NCI-H526 treated with DMSO at 0.1 percent for 48 hours (cell line): ENCODE measurements around the gene TRIOBP.
"Not testable (repeated sequence)": the region's sequence is repeated elsewhere in the genome, so short reads cannot be mapped to it uniquely, and the experiment has no call there.

Experiments
- DNase-seq: peaks from one replicate; lab custom pipeline; 2025; lab: John Stamatoyannopoulos, UW

Gene TRIOBP

DNA sequence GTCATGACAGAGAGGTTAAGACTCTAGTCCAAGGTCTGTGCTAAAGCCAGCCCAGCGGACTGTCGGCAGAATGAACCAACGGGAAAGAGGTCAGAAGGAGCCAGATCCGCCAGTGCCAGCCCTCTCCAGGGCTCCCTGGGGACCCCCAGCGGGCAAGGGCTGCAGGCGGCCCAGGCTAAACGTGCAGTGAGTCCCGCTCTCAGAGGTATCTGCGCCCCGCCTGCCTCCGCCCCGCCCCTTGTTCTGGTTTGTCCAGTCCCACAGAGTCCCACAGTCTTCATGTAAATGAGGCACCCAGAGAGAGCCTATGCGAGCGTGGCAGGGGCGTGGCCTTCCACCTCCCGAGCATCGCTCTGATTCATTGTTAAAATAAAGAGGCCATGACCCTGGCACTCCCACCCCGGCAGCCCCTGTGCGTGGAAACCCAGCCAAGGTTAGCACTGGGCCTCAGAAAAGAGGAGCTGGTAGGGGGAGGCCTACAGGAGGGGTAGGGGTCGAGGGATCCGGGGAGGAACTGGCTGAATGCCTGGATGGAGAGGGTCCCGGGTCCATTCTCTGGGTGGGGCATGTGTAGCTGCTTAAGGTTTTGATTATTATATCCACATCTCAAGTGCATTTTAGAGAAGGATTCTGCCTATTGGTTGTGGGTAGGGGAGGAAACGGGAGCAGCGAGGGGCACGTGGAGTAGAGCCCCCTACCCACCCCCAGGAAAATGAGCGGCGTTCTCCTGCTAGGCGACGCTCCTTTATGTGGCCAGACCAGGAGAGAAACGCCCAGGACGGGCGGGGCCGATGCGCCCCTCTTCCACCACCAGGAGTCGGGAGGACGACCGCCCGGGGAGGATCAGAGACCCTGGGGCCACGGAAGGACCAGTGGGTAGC is at the start of gene TRIOBP:
Gene TRIOBP (plus strand): TSS at position 392 of the 881 bp plus-strand sequence. CDS start 4,318 bp downstream, outside the sequence.
- DNase-seq, result peak; percentile 91

DNA sequence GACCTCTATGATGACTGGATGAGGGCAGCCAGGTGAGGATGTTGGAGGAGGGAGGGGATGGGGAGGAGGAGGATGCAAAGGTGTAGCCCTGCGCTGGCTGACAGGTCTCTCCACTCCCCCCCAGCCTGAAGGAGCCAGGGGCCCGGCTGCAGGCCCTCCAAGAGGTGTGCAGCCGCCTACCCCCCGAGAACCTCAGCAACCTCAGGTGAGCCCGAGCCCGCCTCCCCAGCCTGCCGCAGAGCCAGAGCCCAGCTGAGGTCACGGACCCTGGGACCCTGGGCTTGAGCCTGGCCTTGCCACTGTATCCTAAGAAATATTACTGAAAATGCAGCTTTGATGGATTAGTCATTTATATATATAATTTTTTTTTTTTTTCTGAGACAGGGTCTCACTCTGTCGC is 49.5 kb upstream of the TRIOBP start:
- DNase-seq, result no peak

GRCh38 chr22:37647928-37648327 is 48.9 kb upstream of the TRIOBP start:
- no peak for DNase-seq

DNA sequence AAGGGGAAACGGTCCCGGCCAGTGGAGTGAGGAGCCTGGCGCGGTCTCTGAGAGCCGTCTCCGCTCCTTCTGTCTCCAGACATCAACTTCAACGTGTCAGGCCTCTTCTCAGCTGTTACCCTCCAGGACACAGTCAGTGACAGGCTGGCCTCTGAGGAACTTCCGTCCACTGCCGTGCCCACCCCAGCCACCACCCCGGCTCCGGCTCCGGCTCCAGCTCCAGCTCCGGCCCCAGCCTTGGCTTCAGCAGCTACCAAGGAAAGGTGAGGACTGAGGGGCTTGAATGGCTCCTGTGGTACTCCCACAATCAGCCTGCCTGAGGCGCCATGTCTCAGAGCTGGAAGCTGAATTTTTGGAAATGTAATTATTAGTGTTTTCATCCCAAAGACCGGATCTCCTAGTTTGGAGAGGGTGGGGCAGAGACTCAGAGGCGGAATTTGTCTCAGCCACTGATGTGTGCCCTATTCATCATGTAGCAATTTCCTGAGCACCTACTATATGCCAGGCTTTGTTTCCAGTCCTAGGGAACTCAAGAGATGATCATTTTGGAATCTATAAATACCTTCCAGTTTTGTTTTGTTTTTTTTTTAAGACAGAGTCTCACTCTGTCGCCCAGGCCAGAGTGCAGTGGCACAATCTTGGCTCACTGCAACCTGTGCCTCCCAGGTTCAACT is 46.2 kb upstream of the TRIOBP start:
- DNase-seq, result no peak

GRCh38 chr22:37654563-37655251 is 42.1 kb upstream of the TRIOBP start:
- DNase-seq, result no peak

DNA sequence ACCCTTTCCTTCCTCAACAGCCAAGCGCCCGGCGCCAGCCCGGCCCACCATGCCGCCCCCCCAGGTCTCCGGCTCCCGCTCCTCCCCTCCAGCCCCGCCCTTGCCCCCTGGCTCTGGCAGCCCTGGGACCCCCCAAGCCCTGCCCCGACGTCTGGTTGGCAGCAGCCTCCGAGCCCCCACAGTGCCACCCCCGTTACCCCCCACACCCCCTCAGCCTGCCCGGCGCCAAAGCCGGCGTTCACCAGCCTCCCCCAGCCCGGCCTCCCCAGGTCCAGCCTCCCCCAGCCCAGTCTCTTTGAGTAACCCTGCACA is 41.6 kb upstream of the TRIOBP start:
- DNase-seq, result no peak

DNA sequence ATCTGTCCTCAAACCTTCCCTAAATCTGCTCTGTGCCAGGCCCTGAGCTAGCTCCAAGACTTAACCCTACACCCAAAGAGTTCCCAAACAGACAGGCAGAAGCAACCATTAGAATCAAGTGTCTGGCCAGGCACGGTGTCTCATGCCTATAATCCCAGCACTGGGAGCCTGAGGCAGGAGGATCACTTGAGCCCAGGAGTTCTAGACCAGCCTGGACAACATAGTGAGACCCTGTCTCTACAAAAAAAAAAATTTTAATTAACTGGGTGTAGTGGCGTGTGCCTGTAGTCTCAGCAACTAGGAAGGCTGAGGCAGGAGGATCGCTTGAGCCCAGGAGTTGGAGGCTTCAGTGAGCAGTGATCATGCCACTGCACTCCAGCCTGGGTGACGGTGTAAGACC is 40.3 kb upstream of the TRIOBP start:
- not testable (repeated sequence) for DNase-seq

DNA sequence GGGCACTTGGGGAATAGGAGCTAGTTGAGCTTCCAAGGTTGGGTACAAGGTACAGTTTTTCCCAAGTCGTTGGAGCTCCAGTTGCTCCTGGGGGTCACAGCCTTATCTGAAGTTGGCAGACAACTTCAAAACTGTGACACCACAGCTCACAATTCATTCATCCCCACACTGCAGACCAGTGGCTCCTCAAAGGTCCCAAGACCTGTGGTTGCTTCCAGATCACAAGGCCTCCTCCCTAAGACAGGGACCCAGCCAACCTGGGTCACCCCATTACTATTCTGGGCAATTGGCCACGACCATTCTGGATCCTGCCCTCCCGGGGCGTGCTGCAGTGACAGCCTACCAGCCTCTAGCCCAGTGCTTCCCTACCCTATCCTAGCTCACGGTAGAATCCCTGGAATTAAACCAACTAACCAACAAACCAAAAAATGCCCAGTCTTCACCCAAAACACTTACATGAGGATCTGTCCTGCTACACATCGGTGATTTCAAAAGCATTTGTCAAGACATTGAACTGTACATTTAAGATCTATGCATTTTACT is 39.2 kb upstream of the TRIOBP start:
- no peak for DNase-seq

GRCh38 chr22:37658133-37659065 is 38.4 kb upstream of the TRIOBP start, which contains the start of gene PDXP:
TSS of gene PDXP (plus strand) at chr22:37658723. CDS start at chr22:37658783, 60 bp downstream.
- DNase-seq, result peak; percentile 96

DNA sequence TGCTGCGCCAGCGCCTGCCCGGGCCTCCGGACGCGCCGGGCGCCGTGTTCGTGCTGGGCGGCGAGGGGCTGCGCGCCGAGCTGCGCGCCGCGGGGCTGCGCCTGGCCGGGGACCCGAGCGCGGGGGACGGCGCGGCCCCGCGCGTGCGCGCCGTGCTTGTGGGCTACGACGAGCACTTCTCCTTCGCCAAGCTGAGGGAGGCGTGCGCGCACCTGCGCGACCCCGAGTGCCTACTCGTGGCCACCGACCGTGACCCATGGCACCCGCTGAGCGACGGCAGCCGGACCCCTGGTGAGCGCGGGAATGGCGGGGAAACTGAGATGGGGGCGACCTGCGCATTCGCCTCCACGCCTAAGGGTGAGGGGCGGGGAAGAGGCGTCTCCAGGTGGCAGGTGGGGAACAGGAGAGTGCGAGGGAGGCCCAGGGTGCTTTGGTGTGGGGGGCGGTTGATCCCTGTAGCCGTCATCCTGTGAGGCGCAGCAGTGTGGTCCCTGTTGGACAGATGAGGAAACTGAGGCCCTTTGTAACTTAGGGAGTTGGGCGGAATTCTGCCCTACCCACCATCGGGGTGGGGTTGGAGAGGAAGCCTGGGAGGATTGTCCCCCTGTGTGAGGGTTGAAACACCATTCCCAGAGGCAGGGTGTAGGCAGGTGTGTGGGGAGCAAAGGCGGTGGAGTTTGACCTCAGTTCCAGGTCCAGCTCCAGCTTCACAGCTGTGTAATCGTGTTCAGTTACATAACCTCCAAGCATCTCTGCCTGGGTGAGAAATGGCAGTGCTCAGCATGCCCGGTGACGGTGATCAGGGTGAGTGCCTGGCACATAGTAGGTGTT is 37.6 kb upstream of the TRIOBP start:
- DNase-seq, result no peak

- no peak for DNase-seq
Measured at GRCh38 chr22:37659897-37660708, 36.7 kb upstream of the TRIOBP start.

DNA sequence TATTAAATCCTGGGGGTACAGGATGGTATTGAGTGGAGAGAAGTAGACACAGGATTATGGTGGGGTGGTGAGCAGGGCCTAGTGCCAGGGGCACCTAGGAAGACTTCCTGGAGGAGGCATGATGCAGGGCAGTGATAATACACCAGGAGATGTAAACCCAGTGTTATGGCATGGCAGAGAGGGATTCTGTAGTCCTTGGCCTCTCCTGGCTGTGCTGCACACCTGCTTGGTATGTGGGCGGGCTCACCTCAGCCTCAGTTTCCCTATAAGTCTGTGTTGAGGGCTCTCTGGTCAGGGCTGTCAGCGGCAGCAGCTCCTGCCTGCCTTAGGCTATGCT is 36.2 kb upstream of the TRIOBP start:
- DNase-seq, result no peak

DNA sequence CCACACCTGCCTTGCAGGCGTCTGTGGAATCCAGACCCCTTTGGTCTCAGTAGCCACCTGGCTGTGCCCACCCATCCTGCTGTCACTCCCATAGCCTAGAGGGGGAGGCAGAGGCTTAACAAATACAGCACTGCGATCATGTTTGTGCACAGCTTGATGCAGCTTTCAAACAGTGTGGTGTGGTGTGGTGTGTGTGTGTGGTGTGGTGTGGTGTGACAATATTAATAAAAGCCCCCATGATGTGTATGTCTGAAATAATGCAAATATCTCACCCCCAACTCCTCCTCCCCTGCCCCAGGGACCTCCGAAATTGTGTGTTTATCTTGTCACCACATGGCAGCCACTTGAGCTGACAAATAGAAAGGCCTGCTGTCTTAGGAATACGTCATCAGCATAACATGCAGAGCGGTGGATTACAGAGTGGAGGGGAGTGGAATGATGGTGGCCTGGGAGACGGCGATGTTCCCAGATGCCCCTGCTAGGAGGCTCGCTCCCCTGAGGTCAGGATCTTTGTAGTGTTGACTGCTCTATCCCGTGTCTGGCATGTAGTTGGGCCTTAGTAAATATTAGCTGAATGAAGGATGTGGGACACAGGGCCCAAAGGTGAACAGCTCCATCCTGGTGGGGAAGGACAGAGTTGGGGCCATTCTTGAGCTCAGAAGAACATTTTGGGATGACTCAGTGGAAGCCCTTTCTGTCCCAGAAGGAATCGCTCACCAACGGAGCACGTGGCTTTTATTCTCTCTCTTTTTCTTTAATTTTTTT is 35.5 kb upstream of the TRIOBP start:
- DNase-seq, result no peak

DNA sequence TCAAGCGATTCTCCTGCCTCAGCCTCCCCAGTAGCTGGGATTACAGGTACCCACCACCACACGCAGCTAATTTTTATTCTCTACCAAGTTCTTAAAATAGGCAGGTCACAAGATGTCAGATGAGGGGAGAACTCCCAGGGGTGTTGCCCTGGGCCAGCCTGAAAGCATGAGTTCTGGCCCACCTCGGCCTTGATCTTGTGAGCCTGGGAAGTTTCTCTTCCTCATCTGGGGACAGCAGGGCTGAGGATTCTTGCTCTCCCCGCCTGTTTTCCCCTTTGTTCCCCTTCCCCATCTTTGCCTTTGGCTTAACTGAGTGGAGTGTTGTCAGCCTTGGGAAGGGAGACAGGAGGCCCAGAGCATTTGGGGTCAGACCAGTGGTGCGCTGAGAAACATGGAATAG is 34.8 kb upstream of the TRIOBP start:
- no peak for DNase-seq

- DNase-seq, result no peak
Measured at GRCh38 chr22:37663521-37664140, 33.2 kb upstream of the TRIOBP start.

DNA sequence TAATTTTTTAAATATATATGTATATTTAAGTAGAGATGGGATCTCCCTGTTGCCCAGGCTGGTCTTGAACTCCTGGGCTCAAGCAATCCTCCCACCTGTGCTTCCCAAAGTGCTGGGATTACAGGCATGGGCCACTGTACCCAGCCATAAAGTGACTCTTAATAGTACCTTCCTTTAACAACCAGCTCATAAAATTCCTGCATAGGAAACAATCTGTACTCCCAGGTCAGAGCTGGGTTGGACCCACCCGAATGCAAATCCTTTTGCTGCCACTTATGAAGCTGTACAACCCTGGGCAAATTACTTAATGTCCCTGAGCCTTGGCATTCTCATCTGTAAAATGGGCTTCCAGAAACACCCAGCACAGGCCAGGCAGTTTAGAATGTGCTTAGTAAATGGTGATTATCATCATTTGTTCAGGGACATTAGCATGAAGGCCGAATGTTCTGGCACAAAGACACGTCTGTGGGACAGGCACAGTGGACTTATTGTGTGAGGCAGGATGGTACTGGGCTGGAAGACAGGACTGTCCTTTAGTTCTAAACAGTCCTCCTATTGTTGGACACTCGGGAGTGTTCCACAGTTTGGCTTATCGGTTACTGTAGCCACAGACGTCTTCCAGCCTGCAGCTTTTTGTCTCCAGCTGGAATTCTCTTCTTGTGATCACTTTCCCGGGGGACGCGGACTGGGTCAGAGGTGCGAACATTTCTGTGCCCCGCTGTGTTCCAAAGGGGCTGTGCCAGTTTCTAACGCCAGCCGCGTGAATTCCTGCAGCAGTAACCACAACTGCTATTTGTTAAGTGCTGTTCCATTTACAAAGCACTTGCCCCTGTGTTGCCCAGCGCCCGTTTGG is 32.4 kb upstream of the TRIOBP start:
- DNase-seq, result no peak

GRCh38 chr22:37665487-37665886 is 31.4 kb upstream of the TRIOBP start:
- DNase-seq, result no peak

DNA sequence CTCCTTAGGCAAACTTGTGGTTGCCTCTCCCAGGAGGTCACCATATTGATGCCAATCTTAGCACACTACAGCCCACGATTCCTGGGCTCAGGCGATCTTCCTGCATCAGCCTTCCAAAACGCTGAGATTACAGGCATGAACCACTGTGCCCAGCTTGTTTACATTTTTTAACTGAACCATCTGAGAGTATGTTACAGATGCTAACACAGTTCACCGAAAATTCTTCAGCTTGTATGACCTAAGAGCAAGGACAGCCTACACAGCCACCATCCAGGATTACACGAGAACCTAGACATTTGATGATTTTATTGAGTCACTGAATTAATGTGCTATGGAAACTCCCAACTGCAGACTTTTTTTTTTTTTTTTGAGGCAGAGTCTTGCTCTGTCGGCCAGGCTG is 27.3 kb upstream of the TRIOBP start:
- no peak for DNase-seq
